ENCODE data around the gene PLA2G2C.

PLA2G2C gene

DNA sequence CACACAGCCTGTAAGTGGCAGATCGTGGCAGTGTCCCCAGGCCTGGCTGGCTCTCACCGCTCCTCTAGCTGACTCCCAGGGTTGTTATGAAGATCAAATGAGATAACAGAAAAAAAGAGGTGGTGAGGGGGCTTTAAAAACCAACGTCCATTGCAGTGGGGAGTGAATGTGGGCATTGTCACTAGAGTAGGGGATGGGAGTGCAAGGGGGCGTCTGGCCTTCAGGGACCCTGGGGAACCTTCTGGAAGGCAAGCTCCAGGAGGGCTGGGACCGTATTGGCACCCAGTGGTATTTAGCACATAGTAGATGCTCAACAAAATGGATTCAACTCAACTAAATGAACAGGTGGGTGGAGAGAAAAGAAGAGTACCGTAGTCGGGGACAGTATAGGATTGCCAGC lies 70.4 kb downstream of the PLA2G2C start:
- Histone ChIP-seq H3K27me3 (ENCODE audit: low read depth) (peaks cover 4% of the 10 kb centered on the region; the same call in 1 of the 2 replicates), H3K9me3 (no peaks in the 10 kb centered on the region), H3K4me1 (no peaks in the 10 kb centered on the region), H3K36me3 (replicated peaks) (no peaks in the 10 kb centered on the region), H3K4me3 (no peak overlapping the region)
- no peak for DNase-seq (ENCODE audit: low spot score in 2 of 2)
- in situ Hi-C loops (cut with MboI; ENCODE audit: low sequenced_read_pairs): no loop called here

- H3K36me3 ChIP-seq (replicated peaks): no peaks in the 10 kb centered on the region
- H3K9me3 ChIP-seq: no peaks in the 10 kb centered on the region
- no peak for DNase-seq (ENCODE audit: low spot score in 2 of 2)
- in situ Hi-C loops (cut with MboI; ENCODE audit: low sequenced_read_pairs): no loop called here
- H3K4me3 ChIP-seq: no peak overlapping the region
- H3K27me3 ChIP-seq (ENCODE audit: low read depth): 0 out of 2 replicates have a peak, but pooled peaks cover 3% of the 10 kb centered on the region
- no peaks in the 10 kb centered on the region for H3K4me1 ChIP-seq
Measured at GRCh38 chr1:20115479-20115878, 70.8 kb downstream of the PLA2G2C start.

DNA sequence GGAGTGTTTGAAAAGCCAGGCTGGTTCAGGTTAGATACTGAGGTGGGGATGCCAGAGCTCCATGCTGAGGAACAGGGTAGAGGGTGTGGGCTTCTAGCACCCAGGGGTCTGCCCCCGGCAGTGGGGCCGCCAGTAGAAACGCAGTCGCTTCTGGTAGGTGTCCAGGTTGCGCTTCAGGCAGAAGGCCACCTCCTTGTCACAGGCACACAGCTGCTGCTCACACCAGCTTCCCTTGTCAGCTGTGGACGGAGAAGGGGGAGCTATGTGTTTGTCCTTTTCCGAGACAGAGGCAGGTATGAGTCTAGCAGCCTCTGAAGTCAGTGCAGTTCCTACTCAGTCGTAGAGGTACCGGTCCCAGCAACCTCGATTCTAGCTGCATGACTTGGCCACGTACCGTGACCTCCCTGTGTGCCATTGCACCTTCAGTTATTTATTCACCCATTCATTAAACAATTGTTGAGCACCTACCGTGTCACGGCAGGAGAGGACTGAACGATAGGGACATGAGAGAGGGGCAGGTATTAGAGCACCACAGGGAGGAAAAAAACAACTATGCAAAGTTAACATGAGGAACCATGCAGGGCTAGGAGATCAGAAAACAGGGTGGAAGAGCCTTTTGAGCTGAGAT lies 72.2 kb downstream of the PLA2G2C start:
- no peaks in the 10 kb centered on the region for H3K36me3 ChIP-seq (replicated peaks)
- no peak overlapping the region for H3K4me3 ChIP-seq
- DNase-seq (ENCODE audit: low spot score in 2 of 2): no peak
- H3K9me3 ChIP-seq: no peaks in the 10 kb centered on the region
- H3K27me3 ChIP-seq (ENCODE audit: low read depth): 0 out of 2 replicates have a peak, but pooled peaks cover 3% of the 10 kb centered on the region
- no peaks in the 10 kb centered on the region for H3K4me1 ChIP-seq
- in situ Hi-C loops (cut with MboI; ENCODE audit: low sequenced_read_pairs): no loop called here

All from HAP-1 (cell line).